HG03103 (cell line): ENCODE measurements around the gene DISC1.

Experiments
- ATAC-seq: cut with Tn5 transposase; IDR thresholded peaks from one replicate; pipeline ENCODE4 v1.9.1; 2021; ENCODE audit warnings: low read depth; ENCODE audit not compliant: unreplicated experiment

The DISC1 gene

GRCh38 chr1:231918239-231919015 lies 291.8 kb downstream of the DISC1 start:
- ATAC-seq: peak; percentile 56

GRCh38 chr1:231919239-231919885 lies 292.8 kb downstream of the DISC1 start:
- ATAC-seq: peak; percentile 7

GRCh38 chr1:231919886-231920285 lies 293.3 kb downstream of the DISC1 start:
- no peak for ATAC-seq

GRCh38 chr1:231921646-231922345 lies 295.2 kb downstream of the DISC1 start:
- no peak for ATAC-seq

- no peak for ATAC-seq
Observed at GRCh38 chr1:231923491-231924041, 297.0 kb downstream of the DISC1 start.

GRCh38 chr1:231924180-231924579 lies 297.6 kb downstream of the DISC1 start:
- ATAC-seq: no peak

GRCh38 chr1:231925864-231926263 lies 299.3 kb downstream of the DISC1 start:
- ATAC-seq: no peak

GRCh38 chr1:231926340-231926739 lies 299.8 kb downstream of the DISC1 start:
- no peak for ATAC-seq

GRCh38 chr1:231926933-231927332 lies 300.3 kb downstream of the DISC1 start:
- no peak for ATAC-seq

GRCh38 chr1:231927431-231927830 lies 300.8 kb downstream of the DISC1 start:
- ATAC-seq: no peak

GRCh38 chr1:231929311-231929710 lies 302.7 kb downstream of the DISC1 start:
- no peak for ATAC-seq

- no peak for ATAC-seq
Observed at GRCh38 chr1:231930257-231930947, 303.8 kb downstream of the DISC1 start.

GRCh38 chr1:231931146-231931545 lies 304.6 kb downstream of the DISC1 start:
- ATAC-seq: no peak

GRCh38 chr1:231931846-231932454 lies 305.4 kb downstream of the DISC1 start:
- no peak for ATAC-seq

- no peak for ATAC-seq
Observed at GRCh38 chr1:231933711-231934626, 307.4 kb downstream of the DISC1 start.

GRCh38 chr1:231934797-231935196 lies 308.2 kb downstream of the DISC1 start:
- ATAC-seq: no peak

GRCh38 chr1:231935856-231936255 lies 309.3 kb downstream of the DISC1 start:
- ATAC-seq: no peak

GRCh38 chr1:231936983-231937775 lies 310.6 kb downstream of the DISC1 start:
- ATAC-seq: no peak
